GM19240 (cell line): Measurements from ENCODE around the gene HOXC9.

Experiments
- DNase-seq: peaks from one replicate; pipeline ENCODE4 v3.0.0; 2011; ENCODE audit warnings: low spot score; ENCODE audit not compliant: insufficient read length

The HOXC9 gene

GRCh38 chr12:53975479-53976152 is 24.3 kb upstream of the HOXC9 start:
- no peak for DNase-seq

DNA sequence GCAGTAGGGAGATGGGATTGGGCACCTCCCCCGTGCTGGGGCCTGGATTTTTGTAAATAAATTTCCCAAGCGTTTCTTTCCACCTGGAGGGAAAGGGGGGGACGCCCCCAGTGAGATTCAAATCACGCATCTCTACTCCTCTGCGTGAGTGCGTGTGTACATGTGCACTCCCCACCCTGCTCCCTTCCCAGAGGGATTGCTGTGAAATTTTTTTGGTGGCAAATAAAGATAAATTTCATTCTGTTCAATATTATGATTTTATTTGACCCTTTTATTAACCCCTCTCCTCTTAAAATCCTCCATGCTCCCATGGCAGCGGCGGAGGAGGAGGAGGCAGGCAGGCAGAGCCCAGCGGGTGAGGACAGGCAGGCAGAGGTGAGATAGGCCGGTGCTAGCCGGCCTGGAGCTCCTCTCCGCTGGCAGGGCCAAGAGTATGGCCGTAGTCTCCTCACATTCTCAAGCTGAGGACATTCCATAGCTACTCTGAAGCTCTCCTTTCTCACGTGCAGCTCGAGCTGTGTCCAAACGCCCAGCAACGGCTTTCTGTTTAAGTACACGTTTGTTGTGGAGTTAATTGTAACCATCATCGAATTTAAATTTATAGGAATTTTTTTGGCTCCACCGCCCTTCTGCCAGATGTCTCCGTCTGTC is 23.7 kb upstream of the HOXC9 start:
- DNase-seq, result no peak

DNA sequence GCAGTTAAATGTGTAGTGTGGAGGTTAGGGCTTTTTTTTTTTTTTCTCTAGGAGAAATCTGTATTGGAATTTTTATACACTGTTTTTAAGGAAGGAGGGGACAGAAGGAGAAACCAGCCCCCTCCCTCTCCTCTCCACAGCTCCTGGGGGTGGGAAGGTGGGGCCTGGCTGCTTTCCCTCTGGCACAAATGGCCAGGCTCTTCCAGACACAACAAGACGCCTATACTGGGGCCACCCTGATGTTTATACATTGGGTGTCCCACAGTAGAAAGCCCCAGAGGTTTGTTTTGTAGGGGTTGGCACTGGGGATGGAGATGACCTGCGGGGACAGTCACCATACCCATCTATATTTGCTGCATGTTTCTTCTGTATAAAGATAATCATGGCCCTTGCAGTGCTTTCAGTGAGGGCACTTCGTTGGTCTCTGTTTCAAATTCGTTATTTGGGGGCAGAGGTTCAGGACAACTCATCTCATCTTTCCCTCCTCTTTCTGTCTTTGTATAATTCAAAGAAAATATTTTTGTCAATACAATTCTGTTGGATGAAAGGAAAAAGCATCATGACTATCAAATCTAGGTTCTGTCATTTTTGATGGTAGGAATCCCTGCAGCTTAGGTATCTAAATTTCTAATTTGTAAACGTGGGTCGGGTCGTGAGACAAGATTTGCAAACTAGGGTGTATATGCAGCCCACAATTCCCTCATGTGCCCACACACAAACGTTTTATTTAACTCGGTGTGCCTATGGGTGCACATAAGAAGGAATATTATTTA is 23.0 kb upstream of the HOXC9 start:
- no peak for DNase-seq

GRCh38 chr12:53977596-53978445 is 22.1 kb upstream of the HOXC9 start:
- DNase-seq, result no peak

GRCh38 chr12:53978477-53979356 is 21.2 kb upstream of the HOXC9 start:
- no peak for DNase-seq

- DNase-seq, result no peak
Observed at GRCh38 chr12:53980104-53980801, 19.7 kb upstream of the HOXC9 start.

- no peak for DNase-seq
Observed at GRCh38 chr12:53980802-53981496, 19.0 kb upstream of the HOXC9 start.

DNA sequence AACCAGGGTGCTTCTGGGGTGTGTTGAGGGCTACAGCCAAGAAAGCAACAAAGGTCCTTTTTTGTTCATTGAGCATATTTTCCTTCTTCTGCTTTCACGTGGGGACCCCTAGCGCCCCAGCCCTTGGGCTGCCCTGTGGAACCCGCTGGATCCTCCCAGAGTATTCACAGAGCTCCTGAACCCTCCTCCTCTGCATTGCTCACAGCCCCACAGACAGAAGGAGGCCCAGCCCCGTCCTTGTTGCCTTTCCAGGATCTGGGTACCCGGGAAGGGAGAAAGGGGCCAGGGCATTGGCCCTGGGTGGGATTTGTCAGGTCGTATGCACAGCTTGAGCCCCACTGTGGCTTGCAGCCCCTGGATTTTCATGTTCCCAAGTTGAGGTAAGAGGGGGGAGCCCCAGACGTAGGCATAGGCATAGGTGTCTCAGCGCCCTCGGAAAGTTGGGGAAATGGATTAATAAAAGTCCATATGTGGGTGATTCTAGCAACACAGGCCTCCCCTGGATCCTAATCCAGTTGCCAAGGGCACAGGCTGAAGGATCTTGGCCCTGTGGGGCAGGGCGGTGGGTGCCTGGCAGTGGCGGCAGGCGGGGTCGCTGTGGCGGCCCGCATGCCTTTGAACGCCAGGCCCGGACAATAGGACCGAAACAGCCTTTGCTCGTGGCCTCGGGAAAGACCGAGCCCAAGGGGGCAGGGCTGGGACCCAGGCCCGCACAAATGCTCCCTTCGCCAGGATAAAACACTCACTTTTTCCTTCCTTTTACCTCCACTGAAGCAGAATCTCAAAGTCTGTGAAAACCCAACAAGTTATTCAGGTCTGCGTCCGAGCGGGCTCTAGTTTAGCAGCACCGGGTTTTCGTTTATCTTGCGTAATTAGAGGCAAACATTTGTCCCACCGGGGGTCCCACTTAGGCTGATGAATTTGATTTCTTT is 18.1 kb upstream of the HOXC9 start:
- no peak for DNase-seq

DNA sequence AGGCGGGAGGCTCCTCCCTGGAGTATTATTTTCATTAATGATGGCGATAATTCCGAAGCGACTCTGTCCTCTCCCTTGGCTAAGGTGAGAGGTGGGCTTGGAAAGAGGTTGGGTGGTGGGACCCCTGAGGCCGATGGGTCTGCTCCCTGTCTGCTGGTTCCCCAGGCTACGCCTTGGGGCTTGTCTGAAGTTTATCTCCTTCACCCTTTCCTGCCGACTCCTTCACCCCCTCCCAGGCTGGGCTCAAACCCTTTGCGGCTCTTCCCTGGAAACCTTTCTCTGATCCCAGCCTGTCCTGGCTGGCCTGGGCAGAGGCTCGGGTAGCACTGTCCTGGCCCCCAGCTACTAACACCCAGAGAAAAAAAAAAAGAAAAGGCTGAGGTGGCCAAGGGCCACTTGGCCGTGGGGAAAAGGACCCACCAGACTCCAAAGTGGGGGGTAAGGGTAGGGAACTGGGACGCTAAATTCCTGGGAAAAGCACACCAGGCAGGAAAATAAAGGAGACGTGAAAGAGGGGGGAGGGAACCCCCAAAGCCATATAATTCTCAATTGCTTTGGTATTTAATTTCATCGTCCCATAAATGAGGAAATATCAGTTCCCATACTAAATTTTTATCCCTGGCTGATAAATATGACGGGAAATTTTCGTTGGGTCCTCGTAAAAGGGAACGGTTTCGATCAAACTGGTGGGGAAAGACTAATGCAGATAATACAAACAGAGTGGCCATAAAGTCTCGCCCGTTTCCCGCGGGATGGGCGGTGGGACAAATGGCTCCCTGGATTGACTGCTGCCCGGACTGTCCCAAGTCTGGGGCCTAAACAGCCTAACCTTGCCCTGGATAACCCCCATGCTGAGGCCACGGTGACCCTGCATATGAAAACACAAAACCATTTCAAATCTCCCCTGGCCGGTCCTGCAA is 17.1 kb upstream of the HOXC9 start:
- DNase-seq, result no peak

- no peak for DNase-seq
Observed at GRCh38 chr12:53983568-53983949, 16.4 kb upstream of the HOXC9 start.

DNA sequence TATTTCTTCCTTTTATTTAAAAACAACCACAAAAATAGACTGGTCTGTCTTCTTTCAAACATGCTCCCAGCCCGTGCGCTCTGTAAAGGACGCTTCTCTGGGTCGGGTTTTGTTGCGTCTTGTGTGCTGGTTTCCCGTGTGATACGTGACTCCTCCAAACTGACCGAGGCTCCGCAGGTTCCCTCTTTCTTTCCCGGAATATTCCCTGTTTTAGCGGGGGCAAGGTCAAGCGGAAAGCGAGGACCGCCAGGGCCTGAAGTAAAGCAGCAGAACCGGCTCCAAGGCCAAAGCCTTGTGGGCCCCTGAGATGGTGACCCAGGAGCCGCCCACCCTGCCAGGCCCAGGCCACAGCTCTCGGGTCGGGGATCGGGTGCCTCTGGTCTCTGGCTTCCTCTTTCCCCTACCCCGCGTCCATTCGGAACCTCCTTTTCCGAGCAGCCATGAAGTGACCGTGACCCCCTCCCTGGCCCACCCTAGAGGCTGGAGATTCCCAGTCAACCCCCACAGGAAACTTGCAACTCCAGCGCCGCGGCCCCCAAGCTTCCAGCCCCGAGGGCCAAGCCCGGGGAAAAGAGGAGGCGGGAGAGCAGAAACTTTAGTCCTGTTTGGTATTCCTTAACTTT is 15.9 kb upstream of the HOXC9 start:
- no peak for DNase-seq

GRCh38 chr12:53984901-53985691 is 14.9 kb upstream of the HOXC9 start, which contains the start of gene HOXC10:
Gene HOXC10, plus strand, starts transcription at chr12:53985146. Its CDS starts 114 bp downstream, at chr12:53985260.
- DNase-seq, result no peak

DNA sequence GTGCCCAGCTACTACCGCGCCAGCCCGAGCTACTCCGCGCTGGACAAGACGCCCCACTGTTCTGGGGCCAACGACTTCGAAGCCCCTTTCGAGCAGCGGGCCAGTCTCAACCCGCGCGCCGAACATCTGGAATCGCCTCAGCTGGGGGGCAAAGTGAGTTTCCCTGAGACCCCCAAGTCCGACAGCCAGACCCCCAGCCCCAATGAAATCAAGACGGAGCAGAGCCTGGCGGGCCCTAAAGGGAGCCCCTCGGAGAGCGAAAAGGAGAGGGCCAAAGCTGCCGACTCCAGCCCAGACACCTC is 14.3 kb upstream of the HOXC9 start:
- DNase-seq, result no peak

DNA sequence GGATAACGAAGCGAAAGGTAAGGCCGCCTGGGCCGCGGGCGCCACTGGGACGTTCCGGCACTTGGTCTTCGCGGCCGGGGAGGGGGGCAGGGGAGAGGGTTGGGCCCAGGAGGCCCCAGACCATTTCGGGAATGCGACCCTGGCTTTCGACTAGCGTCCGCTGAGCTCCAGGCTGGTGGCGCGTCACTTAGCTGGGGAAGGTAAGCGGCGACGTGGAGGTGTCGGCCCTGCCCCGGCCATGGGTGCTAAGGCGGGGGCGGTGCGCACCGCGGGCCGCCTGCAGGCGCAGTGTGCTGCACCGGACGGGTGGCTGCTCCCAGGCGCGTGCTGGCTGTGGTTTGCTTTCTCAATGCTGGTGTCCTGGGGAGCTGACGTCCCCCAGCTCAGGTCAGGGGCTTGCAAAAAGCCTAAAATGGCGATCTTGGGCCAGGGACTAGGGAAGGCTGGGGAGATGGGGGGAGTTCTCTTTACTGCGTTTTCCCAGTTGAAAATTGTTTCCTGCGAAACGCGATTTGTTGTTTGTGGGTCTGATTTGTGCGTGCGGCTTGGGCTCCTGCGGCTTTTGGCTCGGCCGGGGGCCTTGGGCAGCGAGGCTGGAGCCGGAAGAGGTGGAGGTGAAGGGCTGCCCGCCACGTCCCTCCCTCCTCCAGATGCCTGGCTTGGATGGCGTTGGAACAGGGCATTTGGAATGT is 13.8 kb upstream of the HOXC9 start:
- DNase-seq, result no peak

- DNase-seq, result no peak
Observed at GRCh38 chr12:53986686-53987483, 13.1 kb upstream of the HOXC9 start.
